HL-60/S4 treated with retinoic acid at 250 ng/mL for 4 days and 3 days (cell line): ENCODE data around the gene GAGE10.

Experiments used
- in situ Hi-C: fragments of 300-500 bp; cut with MboI; formaldehyde crosslinking; loops from 2 replicates; pipeline ENCODE4 v1.7.0; 2022; ENCODE audit warnings: low sequenced_read_pairs

Gene GAGE10

GRCh38 chrX:49303346-49303745 is at the start of gene GAGE10:
GAGE10 (plus strand) TSS chrX:49303646; CDS start chrX:49304860, 1,214 bp downstream.
- in situ Hi-C loops, result no loop called here

- in situ Hi-C loops, result no loop called here
Measured at GRCh38 chrX:49254639-49255038, 48.8 kb upstream of the GAGE10 start.

- in situ Hi-C loops, result no loop called here
Measured at GRCh38 chrX:49256268-49256995, 47.0 kb upstream of the GAGE10 start.

GRCh38 chrX:49257074-49257790 is 46.2 kb upstream of the GAGE10 start:
- in situ Hi-C loops, result no loop called here

GRCh38 chrX:49257846-49258748 is 45.3 kb upstream of the GAGE10 start:
- in situ Hi-C loops, result no loop called here

GRCh38 chrX:49258749-49259124 is 44.7 kb upstream of the GAGE10 start:
- in situ Hi-C loops, result no loop called here

- in situ Hi-C loops, result no loop called here
Measured at GRCh38 chrX:49260221-49260985, 43.0 kb upstream of the GAGE10 start.

GRCh38 chrX:49262603-49263002 is 40.8 kb upstream of the GAGE10 start:
- in situ Hi-C loops, result no loop called here

- in situ Hi-C loops, result no loop called here
Measured at GRCh38 chrX:49263631-49264030, 39.8 kb upstream of the GAGE10 start.

- in situ Hi-C loops, result no loop called here
Measured at GRCh38 chrX:49264460-49264859, 39.0 kb upstream of the GAGE10 start, which contains the start of gene FOXP3. FOXP3 (minus strand) TSS chrX:49264710; CDS start chrX:49258505, 6,205 bp downstream.

- in situ Hi-C loops, result no loop called here
Measured at GRCh38 chrX:49266523-49267445, 36.7 kb upstream of the GAGE10 start.

GRCh38 chrX:49268702-49269009 is 34.8 kb upstream of the GAGE10 start:
- in situ Hi-C loops, result no loop called here

GRCh38 chrX:49269010-49269766 is 34.3 kb upstream of the GAGE10 start:
- in situ Hi-C loops, result no loop called here

GRCh38 chrX:49269767-49270248 is 33.6 kb upstream of the GAGE10 start, which contains the start of gene PPP1R3F:
PPP1R3F (plus strand) TSS chrX:49269793; CDS start chrX:49269870, 77 bp downstream.
- in situ Hi-C loops, result no loop called here

GRCh38 chrX:49270249-49270921 is 33.1 kb upstream of the GAGE10 start:
- in situ Hi-C loops, result no loop called here

GRCh38 chrX:49271341-49271740 is 32.1 kb upstream of the GAGE10 start:
- in situ Hi-C loops, result no loop called here

GRCh38 chrX:49272421-49272820 is 31.0 kb upstream of the GAGE10 start:
- in situ Hi-C loops, result no loop called here

- in situ Hi-C loops, result no loop called here
Measured at GRCh38 chrX:49273181-49273727, 30.2 kb upstream of the GAGE10 start.
